Measurements from ENCODE around the gene ATRNL1. TPM values are rescaled to one million over a fixed set of nuclear protein-coding genes. Genes with fewer than 3 reads are reported as not detected.

Gene ATRNL1
- total and polyA plus RNA-seq, 4 donors, result 0.40 to 26.9 (median 5.3) TPM

- TF ChIP-seq CTCF (IDR thresholded peaks at IDR 0.05; ENCODE audit: low read depth, low read length, missing input control), result no peak
- TF ChIP-seq FOXA1 (IDR thresholded peaks at IDR 0.05), result no peak
- no peak for TF ChIP-seq TAF1 (conservative IDR thresholded peaks at IDR 0.05)
- TF ChIP-seq JUND (IDR thresholded peaks at IDR 0.05), result no peak
- TF ChIP-seq, protein P1, sequence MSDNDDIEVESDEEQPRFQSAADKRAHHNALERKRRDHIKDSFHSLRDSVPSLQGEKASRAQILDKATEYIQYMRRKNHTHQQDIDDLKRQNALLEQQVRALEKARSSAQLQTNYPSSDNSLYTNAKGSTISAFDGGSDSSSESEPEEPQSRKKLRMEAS (IDR thresholded peaks at IDR 0.05), result no peak
- TF ChIP-seq NR2F2 (IDR thresholded peaks at IDR 0.05), result no peak
- TF ChIP-seq RAD21 (IDR thresholded peaks at IDR 0.05), result no peak
- TF ChIP-seq RXRA (IDR thresholded peaks at IDR 0.05), result no peak
Observed at GRCh38 chr10:115845921-115846320, 752.8 kb downstream of the ATRNL1 start (continued).

- Histone ChIP-seq H3K27ac (ENCODE audit: low read depth in 1 of 2, low read length in 2 of 2) (no peak overlapping the region), H3K9ac (ENCODE audit: low read depth in 1 of 2, low read length in 2 of 2) (no peak overlapping the region), H3K36me3 (ENCODE audit: control insufficient read depth in 4 of 4, insufficient read depth in 3 of 4, low read depth in 1 of 4, low read length in 3 of 4) (no peaks in the 10 kb centered on the region), H3K4me3 (ENCODE audit: low read depth in 1 of 3, low read length in 3 of 3) (no peak overlapping the region), H3K4me1 (ENCODE audit: control insufficient read depth in 4 of 4, insufficient read depth in 4 of 4, low read length in 3 of 4) (no peaks in the 10 kb centered on the region), H3K9me3 (ENCODE audit: control insufficient read depth in 4 of 4, low read length in 3 of 4) (no peaks in the 10 kb centered on the region), H3K27me3 (ENCODE audit: control insufficient read depth in 4 of 4, insufficient read depth in 4 of 4, low read length in 3 of 4) (no peaks in the 10 kb centered on the region)
- WGBS, result 86% methylated on average over 1 of the region's 1 CpG
- DNase-seq (ENCODE audit: low spot score), result no peak
- TF ChIP-seq FOXA1 (IDR thresholded peaks at IDR 0.05) (no peak), JUND (IDR thresholded peaks at IDR 0.05) (no peak), FOXA2 (IDR thresholded peaks at IDR 0.05) (no peak), EGR1 (IDR thresholded peaks at IDR 0.05; ENCODE audit: low read depth in 2 of 2) (no peak), REST (IDR thresholded peaks at IDR 0.05) (no peak), TAF1 (conservative IDR thresholded peaks at IDR 0.05) (no peak), RXRA (IDR thresholded peaks at IDR 0.05) (no peak), YY1 (IDR thresholded peaks at IDR 0.05) (no peak), CTCF (IDR thresholded peaks at IDR 0.05; ENCODE audit: low read depth, low read length, missing input control) (no peak), GABPA (IDR thresholded peaks at IDR 0.05 in 1 of 2, conservative IDR thresholded peaks at IDR 0.05 in 1 of 2) (no peak), HNF4G (IDR thresholded peaks at IDR 0.05) (no peak), ZBTB33 (IDR thresholded peaks at IDR 0.05) (no peak), SP1 (IDR thresholded peaks at IDR 0.05) (no peak), HNF4A (conservative IDR thresholded peaks at IDR 0.05) (no peak), RAD21 (IDR thresholded peaks at IDR 0.05) (no peak), NR2F2 (IDR thresholded peaks at IDR 0.05) (no peak)
- TF ChIP-seq, protein P2, sequence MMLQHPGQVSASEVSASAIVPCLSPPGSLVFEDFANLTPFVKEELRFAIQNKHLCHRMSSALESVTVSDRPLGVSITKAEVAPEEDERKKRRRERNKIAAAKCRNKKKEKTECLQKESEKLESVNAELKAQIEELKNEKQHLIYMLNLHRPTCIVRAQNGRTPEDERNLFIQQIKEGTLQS (IDR thresholded peaks at IDR 0.05), result no peak
- TF ChIP-seq, protein P1 (IDR thresholded peaks at IDR 0.05), result no peak
Observed at GRCh38 chr10:115846528-115846927, 753.4 kb downstream of the ATRNL1 start.

All from liver (tissue), 9 donors.